ENCODE results near the gene ATRNL1.

Gene ATRNL1

DNA sequence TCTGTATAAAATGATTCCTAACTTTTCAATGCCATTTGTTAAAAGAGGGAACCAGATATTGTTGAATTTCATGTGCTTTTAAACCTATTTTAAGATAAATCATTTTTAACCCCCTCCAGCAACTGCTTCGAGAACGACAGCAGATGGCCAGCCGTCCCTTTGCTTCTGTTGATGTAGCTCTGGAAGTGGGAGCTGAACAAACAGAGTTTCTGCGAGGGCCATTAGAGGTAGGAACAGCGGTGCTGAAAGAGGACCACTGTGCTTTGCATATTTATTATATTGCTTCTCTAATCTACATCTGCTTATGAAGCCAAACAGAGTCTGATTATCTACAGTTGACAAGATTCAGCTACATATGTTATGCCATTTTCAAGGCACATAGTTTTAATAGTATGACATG lies 634.0 kb downstream of the ATRNL1 start:
- Histone ChIP-seq H3K27ac (ENCODE audit: low read depth, low read length, poor library complexity, severe bottlenecking) (no peak overlapping the region), H3K9ac (ENCODE audit: low read length) (no peak overlapping the region), H3K9me2 (ENCODE audit: low read depth, low read length) (no peaks in the 10 kb centered on the region), H3K27me3 (ENCODE audit: insufficient read depth, low read length) (no peaks in the 10 kb centered on the region), H3K9me3 (ENCODE audit: low read length) (no peaks in the 10 kb centered on the region), H3K4me1 (ENCODE audit: insufficient read depth, low read length, severe bottlenecking) (no peaks in the 10 kb centered on the region), H3K79me2 (ENCODE audit: insufficient read depth, low read length) (no peaks in the 10 kb centered on the region), H3F3A (ENCODE audit: insufficient read depth, low read length) (no peaks in the 10 kb centered on the region), H4K20me1 (ENCODE audit: insufficient read depth, low read length) (no peaks in the 10 kb centered on the region), H3K4me2 (ENCODE audit: low read length) (no peak overlapping the region), H3K36me3 (ENCODE audit: insufficient read depth, low read length) (no peaks in the 10 kb centered on the region), H3K4me3 (ENCODE audit: low read depth, low read length, poor library complexity, severe bottlenecking) (no peak overlapping the region), H2AFZ (ENCODE audit: low read length) (no peak overlapping the region)
- TF ChIP-seq, protein P1, sequence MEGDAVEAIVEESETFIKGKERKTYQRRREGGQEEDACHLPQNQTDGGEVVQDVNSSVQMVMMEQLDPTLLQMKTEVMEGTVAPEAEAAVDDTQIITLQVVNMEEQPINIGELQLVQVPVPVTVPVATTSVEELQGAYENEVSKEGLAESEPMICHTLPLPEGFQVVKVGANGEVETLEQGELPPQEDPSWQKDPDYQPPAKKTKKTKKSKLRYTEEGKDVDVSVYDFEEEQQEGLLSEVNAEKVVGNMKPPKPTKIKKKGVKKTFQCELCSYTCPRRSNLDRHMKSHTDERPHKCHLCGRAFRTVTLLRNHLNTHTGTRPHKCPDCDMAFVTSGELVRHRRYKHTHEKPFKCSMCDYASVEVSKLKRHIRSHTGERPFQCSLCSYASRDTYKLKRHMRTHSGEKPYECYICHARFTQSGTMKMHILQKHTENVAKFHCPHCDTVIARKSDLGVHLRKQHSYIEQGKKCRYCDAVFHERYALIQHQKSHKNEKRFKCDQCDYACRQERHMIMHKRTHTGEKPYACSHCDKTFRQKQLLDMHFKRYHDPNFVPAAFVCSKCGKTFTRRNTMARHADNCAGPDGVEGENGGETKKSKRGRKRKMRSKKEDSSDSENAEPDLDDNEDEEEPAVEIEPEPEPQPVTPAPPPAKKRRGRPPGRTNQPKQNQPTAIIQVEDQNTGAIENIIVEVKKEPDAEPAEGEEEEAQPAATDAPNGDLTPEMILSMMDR (IDR thresholded peaks at IDR 0.05; ENCODE audit: low read length), result no peak
- no peak for TF ChIP-seq EZH2 (IDR thresholded peaks at IDR 0.05; ENCODE audit: borderline replicate concordance, low read length)

DNA sequence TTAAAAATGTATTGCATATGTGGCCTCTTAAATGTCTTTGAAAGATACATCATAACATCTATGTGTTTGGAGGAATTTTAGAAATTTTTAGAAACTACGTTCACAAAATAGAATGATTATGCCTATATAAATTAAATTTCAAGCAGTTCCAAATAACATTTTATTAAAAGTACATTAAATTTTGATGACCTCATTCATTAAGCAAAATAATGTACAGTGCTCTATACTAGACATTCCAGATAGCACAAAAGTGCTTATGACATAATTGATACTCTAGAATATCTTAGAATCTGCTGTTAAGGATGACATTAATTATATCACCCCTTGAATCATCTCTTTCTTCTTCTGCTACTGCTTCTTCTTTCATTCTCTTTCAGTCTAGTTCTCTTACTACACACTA lies 650.9 kb downstream of the ATRNL1 start:
- Histone ChIP-seq H3K9me3 (ENCODE audit: low read length) (no peaks in the 10 kb centered on the region), H3K27me3 (ENCODE audit: insufficient read depth, low read length) (no peaks in the 10 kb centered on the region), H3K9me2 (ENCODE audit: low read depth, low read length) (no peaks in the 10 kb centered on the region), H2AFZ (ENCODE audit: low read length) (no peak overlapping the region), H3K27ac (ENCODE audit: low read depth, low read length, poor library complexity, severe bottlenecking) (no peak overlapping the region), H3K9ac (ENCODE audit: low read length) (no peak overlapping the region), H3K4me3 (ENCODE audit: low read depth, low read length, poor library complexity, severe bottlenecking) (no peak overlapping the region), H3F3A (ENCODE audit: insufficient read depth, low read length) (no peaks in the 10 kb centered on the region), H4K20me1 (ENCODE audit: insufficient read depth, low read length) (no peaks in the 10 kb centered on the region), H3K36me3 (ENCODE audit: insufficient read depth, low read length) (no peaks in the 10 kb centered on the region), H3K4me1 (ENCODE audit: insufficient read depth, low read length, severe bottlenecking) (no peaks in the 10 kb centered on the region), H3K4me2 (ENCODE audit: low read length) (no peak overlapping the region), H3K79me2 (ENCODE audit: insufficient read depth, low read length) (no peaks in the 10 kb centered on the region)
- TF ChIP-seq, protein P1 (IDR thresholded peaks at IDR 0.05; ENCODE audit: low read length), result no peak
- no peak for TF ChIP-seq EZH2 (IDR thresholded peaks at IDR 0.05; ENCODE audit: borderline replicate concordance, low read length)

DNA sequence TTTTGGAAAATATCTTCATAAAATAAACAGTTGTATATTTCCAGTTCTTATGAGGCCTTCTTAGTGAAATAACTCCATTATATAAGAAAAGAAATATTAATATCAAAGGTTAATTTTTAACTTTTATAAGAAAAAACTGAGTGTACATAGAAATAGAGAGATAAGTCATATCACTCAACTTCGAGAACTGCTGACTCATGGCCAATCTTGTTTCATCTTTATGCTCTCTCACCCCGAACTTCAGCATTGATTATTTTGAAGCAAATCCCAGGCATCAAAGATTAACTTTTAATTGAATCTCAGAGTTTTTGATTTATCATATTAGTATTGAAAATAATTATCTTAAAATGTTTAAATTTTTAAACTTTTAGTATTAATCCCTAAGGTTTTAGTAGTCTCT lies 652.8 kb downstream of the ATRNL1 start:
- no peaks in the 10 kb centered on the region for H3K79me2 ChIP-seq (ENCODE audit: insufficient read depth, low read length)
- no peak overlapping the region for H3K27ac ChIP-seq (ENCODE audit: low read depth, low read length, poor library complexity, severe bottlenecking)
- TF ChIP-seq EZH2 (IDR thresholded peaks at IDR 0.05; ENCODE audit: borderline replicate concordance, low read length), result no peak
- TF ChIP-seq, protein P1 (IDR thresholded peaks at IDR 0.05; ENCODE audit: low read length), result no peak

More for the DNA sequence above, 652.8 kb downstream of the ATRNL1 start:
- Histone ChIP-seq H3K27me3 (ENCODE audit: insufficient read depth, low read length) (no peaks in the 10 kb centered on the region), H3F3A (ENCODE audit: insufficient read depth, low read length) (no peaks in the 10 kb centered on the region), H4K20me1 (ENCODE audit: insufficient read depth, low read length) (no peaks in the 10 kb centered on the region), H3K4me1 (ENCODE audit: insufficient read depth, low read length, severe bottlenecking) (no peaks in the 10 kb centered on the region), H3K4me3 (ENCODE audit: low read depth, low read length, poor library complexity, severe bottlenecking) (no peak overlapping the region), H2AFZ (ENCODE audit: low read length) (no peak overlapping the region), H3K4me2 (ENCODE audit: low read length) (no peak overlapping the region), H3K9ac (ENCODE audit: low read length) (no peak overlapping the region), H3K9me2 (ENCODE audit: low read depth, low read length) (no peaks in the 10 kb centered on the region), H3K9me3 (ENCODE audit: low read length) (no peaks in the 10 kb centered on the region), H3K36me3 (ENCODE audit: insufficient read depth, low read length) (no peaks in the 10 kb centered on the region)

Data from OCI-LY1 (cell line).